ENCODE data around the gene CADPS. TPM values are rescaled to one million over a fixed set of nuclear protein-coding genes. Genes with fewer than 3 reads are reported as not detected.

The CADPS gene
- total and polyA plus RNA-seq, 9 of the 15 experiments (the other 6 are each of a cell fraction or from before 2014, with no cell fraction given): not detected

DNA sequence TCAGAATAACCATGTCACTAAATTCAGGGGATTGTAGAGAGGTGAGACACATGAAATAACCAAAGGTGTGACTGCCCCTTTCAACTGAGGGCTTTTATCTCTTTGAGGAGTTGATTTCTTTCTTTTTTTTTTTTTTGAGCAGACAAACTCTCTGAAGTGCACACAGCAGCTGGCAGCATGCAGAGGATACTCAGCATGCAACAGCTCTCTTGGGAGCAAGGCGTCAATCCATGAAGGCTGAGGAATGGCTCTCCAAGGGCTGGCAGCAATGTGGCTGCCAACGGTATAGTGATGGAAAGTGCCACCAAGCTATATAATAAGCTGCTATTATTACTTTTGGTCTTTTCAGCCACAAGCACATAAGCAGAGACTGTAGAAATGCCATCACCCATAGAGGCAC, 275.2 kb downstream of the CADPS start (continued):
- TF ChIP-seq ZBTB9 (CRISPR knock-in tag; IDR thresholded peaks at IDR 0.05) (no peak), TCFL5 (CRISPR knock-in tag; conservative IDR thresholded peaks at IDR 0.05) (no peak), SP1 (CRISPR knock-in tag; IDR thresholded peaks at IDR 0.05) (no peak), RFX7 (CRISPR knock-in tag; IDR thresholded peaks at IDR 0.05) (no peak), ZC3H8 (IDR thresholded peaks at IDR 0.05) (no peak), XRCC5 (IDR thresholded peaks at IDR 0.05; ENCODE audit: low read depth, low read length) (no peak), SRSF1 (IDR thresholded peaks at IDR 0.05; ENCODE audit: low read depth, low read length) (no peak)

- Histone ChIP-seq H4K20me1 (replicated peaks; ENCODE audit: control insufficient read depth, insufficient read depth, low read length) (no peaks in the 10 kb centered on the region), H3K9me3 (replicated peaks; ENCODE audit: control insufficient read depth, insufficient read depth, low read depth, low read length) (no peaks in the 10 kb centered on the region), H3K79me2 (ENCODE audit: control insufficient read depth, insufficient read depth, low read length) (no peaks in the 10 kb centered on the region), H3K27ac (ENCODE audit: extremely low read depth, low read depth, low read length) (no peak overlapping the region), H3K9ac (ENCODE audit: insufficient read depth in 1 of 2, low read depth in 2 of 2, low read length in 2 of 2) (no peak overlapping the region), H3K36me3 (ENCODE audit: control insufficient read depth, insufficient read depth, low read length) (no peaks in the 10 kb centered on the region), H3K4me3 (no peak overlapping the region), H3K4me1 (replicated peaks in 1 of 2; ENCODE audit: control insufficient read depth in 2 of 2, insufficient read depth in 2 of 2, low read length in 2 of 2) (no peaks in the 10 kb centered on the region), H2AFZ (ENCODE audit: low read depth, low read length) (no peak overlapping the region), H3K27me3 (ENCODE audit: control insufficient read depth in 2 of 2, insufficient read depth in 2 of 2, low read length in 2 of 2) (no peaks in the 10 kb centered on the region), H3K4me2 (ENCODE audit: insufficient read depth, low read length) (no peak overlapping the region), H3K9me1 (ENCODE audit: control insufficient read depth, insufficient read depth, low read length) (no peaks in the 10 kb centered on the region)
- ChIA-PET POLR2A (no interaction called here), CTCF (ENCODE audit: low intra/inter-chr PET ratio) (no interaction called here)
- in situ Hi-C loops (cut with MboI) (no loop called here), intact Hi-C loops (cut with micrococcal nuclease) (no loop called here)
- WGBS (ENCODE audit: insufficient coverage, low coverage, missing lambda C conversion rate): 0% methylated on average over 3 of the region's 4 CpGs
- DNase-seq (ENCODE audit: extremely low read depth in 1 of 4, low spot score in 3 of 4) (no peak), ATAC-seq (no peak), FAIRE-seq (no peak)
- BruUV-seq (replicated peaks): no TSS peak
- TF ChIP-seq ZBTB11 (CRISPR knock-in tag; IDR thresholded peaks at IDR 0.05) (0 out of 6 replicates have a peak, but pooled peaks of 1 of the 3 experiments have one; percentile 23), EP400 (IDR thresholded peaks at IDR 0.05) (no peak), MYNN (IDR thresholded peaks at IDR 0.05) (no peak), MYNN (CRISPR knock-in tag; IDR thresholded peaks at IDR 0.05) (no peak), CUX1 (CRISPR knock-in tag; IDR thresholded peaks at IDR 0.05) (no peak), FOS (IDR thresholded peaks at IDR 0.05; ENCODE audit: extremely low read depth, insufficient read length) (no peak)
Measured at GRCh38 chr3:62597491-62597890, 277.7 kb downstream of the CADPS start.

Data from K562 (cell line).